HG02759 (cell line): ENCODE measurements around the gene GHRHR.

Source experiments
- ATAC-seq: cut with Tn5 transposase; IDR thresholded peaks from one replicate; pipeline ENCODE4 v1.9.1; 2021; ENCODE audit warnings: mild to moderate bottlenecking, moderate library complexity; ENCODE audit not compliant: unreplicated experiment

The GHRHR gene

GRCh38 chr7:30927559-30927958 is 36.2 kb upstream of the GHRHR start:
- no peak for ATAC-seq

- no peak for ATAC-seq
These were observed 35.4 kb upstream of the GHRHR start for GRCh38 chr7:30928254-30928872.

GRCh38 chr7:30929686-30930085 is 34.1 kb upstream of the GHRHR start:
- no peak for ATAC-seq

GRCh38 chr7:30930621-30931020 is 33.1 kb upstream of the GHRHR start:
- ATAC-seq = no peak

- ATAC-seq = no peak
These were observed 32.4 kb upstream of the GHRHR start for GRCh38 chr7:30931161-30931928.

- no peak for ATAC-seq
These were observed 31.7 kb upstream of the GHRHR start for GRCh38 chr7:30931929-30932540.

- ATAC-seq = no peak
These were observed 31.2 kb upstream of the GHRHR start for GRCh38 chr7:30932562-30932961.

- ATAC-seq = no peak
These were observed 30.4 kb upstream of the GHRHR start for GRCh38 chr7:30933124-30933974.

- ATAC-seq = no peak
These were observed 29.5 kb upstream of the GHRHR start for GRCh38 chr7:30934225-30934624.

- no peak for ATAC-seq
These were observed 28.8 kb upstream of the GHRHR start for GRCh38 chr7:30934732-30935568.

GRCh38 chr7:30935569-30935877 is 28.2 kb upstream of the GHRHR start:
- no peak for ATAC-seq

- no peak for ATAC-seq
These were observed 27.0 kb upstream of the GHRHR start for GRCh38 chr7:30936650-30937245.

GRCh38 chr7:30937416-30937815 is 26.3 kb upstream of the GHRHR start:
- ATAC-seq = no peak

- peak; percentile 92 for ATAC-seq
These were observed 25.1 kb upstream of the GHRHR start for GRCh38 chr7:30938435-30939316.

- no peak for ATAC-seq
These were observed 22.0 kb upstream of the GHRHR start for GRCh38 chr7:30941582-30942323.

GRCh38 chr7:30950197-30950596 is 13.6 kb upstream of the GHRHR start:
- ATAC-seq = no peak

GRCh38 chr7:30954914-30955313 is 8.8 kb upstream of the GHRHR start:
- ATAC-seq = no peak

GRCh38 chr7:30956704-30957103 is 7.0 kb upstream of the GHRHR start:
- ATAC-seq = no peak

- no peak for ATAC-seq
These were observed 1.6 kb downstream of the GHRHR start for GRCh38 chr7:30965372-30965771.
